Neutrophil (primary cell): ENCODE measurements around the gene ENDOD1.

ENCODE experiments used
- H3K27ac ChIP-seq: fragments of 200-600 bp; sonication (generic); 2 replicates; pipeline ENCODE4 v1.5.1; 2016; ENCODE audit warnings: mild to moderate bottlenecking, moderate library complexity
- H3K27me3 ChIP-seq: fragments of 200-600 bp; sonication (generic); 2 replicates; pipeline ENCODE4 v1.6.0; 2016; ENCODE audit warnings: mild to moderate bottlenecking
- H3K36me3 ChIP-seq: fragments of 200-600 bp; sonication (generic); 2 replicates; pipeline ENCODE4 v1.5.1; 2017
- H3K4me1 ChIP-seq, 2 experiments: fragments of 200-600 bp in 1 of 2; sonication (generic) in 1 of 2; 1 replicate in 1 of 2; 2 replicates in 1 of 2; pipeline versions ENCODE4 v1.5.1 to v1.6.1; 2013 to 2016; ENCODE audit warnings: low read depth in 1 of 2, low read length in 1 of 2, mild to moderate bottlenecking in 1 of 2, moderate library complexity in 1 of 2; ENCODE audit not compliant: control insufficient read depth in 1 of 2, insufficient read depth in 1 of 2
- H3K4me3 ChIP-seq, 2 experiments: fragments of 200-600 bp in 1 of 2; sonication (generic) in 1 of 2; 1 replicate in 1 of 2; 2 replicates in 1 of 2; pipeline ENCODE4 v1.5.1; 2013 to 2016; ENCODE audit warnings: low read depth in 1 of 2, low read length in 1 of 2, mild to moderate bottlenecking in 1 of 2, moderate library complexity in 1 of 2
- H3K9me3 ChIP-seq: fragments of 200-600 bp; sonication (generic); 2 replicates; pipeline ENCODE4 v1.5.1; 2016
- CTCF ChIP-seq: fragments of 200-600 bp; sonication (generic); IDR thresholded peaks from 2 replicates; pipeline ENCODE4 v1.5.1; 2016; ENCODE audit warnings: antibody characterized with exemption

The ENDOD1 gene

GRCh38 chr11:95098826-95099225 lies 9.2 kb downstream of the ENDOD1 start:
- no peak for TF ChIP-seq CTCF
- peaks cover 11% of the 10 kb centered on the region for H3K27me3 ChIP-seq
- H3K4me1 ChIP-seq: no peaks in the 10 kb centered on the region
- no peaks in the 10 kb centered on the region for H3K36me3 ChIP-seq
- no peaks in the 10 kb centered on the region for H3K9me3 ChIP-seq
- no peak overlapping the region for H3K27ac ChIP-seq
- H3K4me3 ChIP-seq: no peak overlapping the region

- Histone ChIP-seq H3K27me3 (no peaks in the 10 kb centered on the region), H3K4me1 (no peaks in the 10 kb centered on the region), H3K27ac (no peak overlapping the region), H3K36me3 (no peaks in the 10 kb centered on the region), H3K4me3 (no peak overlapping the region), H3K9me3 (no peaks in the 10 kb centered on the region)
- TF ChIP-seq CTCF: no peak
These were observed 10.6 kb downstream of the ENDOD1 start for GRCh38 chr11:95100191-95100648.

- no peaks in the 10 kb centered on the region for H3K9me3 ChIP-seq
- H3K4me1 ChIP-seq: no peaks in the 10 kb centered on the region
- no peak overlapping the region for H3K4me3 ChIP-seq
- no peaks in the 10 kb centered on the region for H3K36me3 ChIP-seq
- no peak for TF ChIP-seq CTCF
- no peaks in the 10 kb centered on the region for H3K27me3 ChIP-seq
- no peak overlapping the region for H3K27ac ChIP-seq
These were observed 11.3 kb downstream of the ENDOD1 start for GRCh38 chr11:95100856-95101507.

GRCh38 chr11:95101935-95102334 lies 12.3 kb downstream of the ENDOD1 start:
- Histone ChIP-seq H3K27me3 (no peaks in the 10 kb centered on the region), H3K9me3 (no peaks in the 10 kb centered on the region), H3K36me3 (no peaks in the 10 kb centered on the region), H3K27ac (no peak overlapping the region), H3K4me3 (no peak overlapping the region), H3K4me1 (no peaks in the 10 kb centered on the region)
- no peak for TF ChIP-seq CTCF

GRCh38 chr11:95102733-95103132 lies 13.1 kb downstream of the ENDOD1 start:
- H3K4me3 ChIP-seq: no peak overlapping the region
- TF ChIP-seq CTCF: no peak
- no peak overlapping the region for H3K27ac ChIP-seq
- H3K36me3 ChIP-seq: no peaks in the 10 kb centered on the region
- H3K4me1 ChIP-seq: no peaks in the 10 kb centered on the region
- H3K9me3 ChIP-seq: no peaks in the 10 kb centered on the region
- H3K27me3 ChIP-seq: no peaks in the 10 kb centered on the region
